Gastrocnemius medialis (tissue), 4 donors: ENCODE data around the gene ARL16. TPM values are rescaled to one million over a fixed set of nuclear protein-coding genes. Genes with fewer than 3 reads are reported as not detected.

Experiments used
- ATAC-seq, 2 donors: fragments of 150-250 bp; one replicate each; pipeline ENCODE4 v1.9.1; 2016
- DNase-seq, 2 donors: peaks; one replicate each; pipeline ENCODE4 v3.0.0-alpha.2; 2019
- H3K27ac ChIP-seq, 4 donors: fragments of 200-600 bp; sonication (generic); 1 replicate in 1 of 4; 2 replicates in 3 of 4; pipeline ENCODE4 v1.5.1; 2016 to 2018; ENCODE audit warnings: mild to moderate bottlenecking in 2 of 4, moderate library complexity in 1 of 4
- H3K27me3 ChIP-seq, 3 donors: fragments of 200-600 bp; sonication (generic) in 2 of 3; 1 replicate in 1 of 3; 2 replicates in 2 of 3; pipeline versions ENCODE4 v1.5.1 to v1.6.0; 2016 to 2019; ENCODE audit warnings: mild to moderate bottlenecking in 1 of 3, moderate library complexity in 1 of 3
- H3K36me3 ChIP-seq, 2 donors: fragments of 200-600 bp; sonication (generic) in 1 of 2; one replicate each; pipeline ENCODE4 v1.5.1; 2017 to 2018
- H3K4me1 ChIP-seq, 2 donors: fragments of 200-600 bp; sonication (generic) in 1 of 2; one replicate each; pipeline ENCODE4 v1.5.1; 2016 to 2017; ENCODE audit warnings: mild to moderate bottlenecking in 2 of 2
- H3K4me3 ChIP-seq, 4 donors: fragments of 200-600 bp; sonication (generic) in 3 of 4; 1 replicate in 1 of 4; 2 replicates in 3 of 4; pipeline ENCODE4 v1.5.1; 2016 to 2019; ENCODE audit warnings: mild to moderate bottlenecking in 2 of 4
- H3K9me3 ChIP-seq, 3 donors: fragments of 200-600 bp; sonication (generic) in 2 of 3; 1 replicate in 1 of 3; 2 replicates in 2 of 3; pipeline ENCODE4 v1.5.1; 2016 to 2019
- POLR2A ChIP-seq, 2 donors: fragments of 450-650 bp; IDR thresholded peaks; one replicate each; pipeline ENCODE4 v1.6.1; 2017; ENCODE audit warnings: antibody characterized with exemption in 2 of 2, mild to moderate bottlenecking in 2 of 2, moderate library complexity in 2 of 2
- in situ Hi-C, 4 donors: fragments of 200-750 bp; cut with MboI; loops; one replicate each; pipeline versions ENCODE4 v1.15.0 to v1.8.0; 2017; ENCODE audit warnings: low sequenced_read_pairs in 4 of 4
- intact Hi-C: fragments of 100-400 bp; cut with DNase I; formaldehyde crosslinking; loops from one replicate; pipeline ENCODE4 v1.15.1; 2023; ENCODE audit warnings: low total_unique reads
- total RNA-seq, 4 donors: library from RNA; depleted of rRNA; stranded (reverse); fragments of >200 nt; gene quantifications; one replicate each; pipeline versions ENCODE4 v1.1.0 to v1.2.3, GENCODE V29; 2016
- TF ChIP-seq, protein P1 (sequence below), 5 experiments: fragments of 450-650 bp in 3 of 5; fragments of 200-600 bp in 2 of 5; sonication (generic) in 2 of 5; IDR thresholded peaks in 4 of 5; conservative IDR thresholded peaks in 1 of 5; 1 replicate in 4 of 5; 2 replicates in 1 of 5; pipeline ENCODE4 v1.5.1; 2016 to 2019; ENCODE audit warnings: antibody characterized with exemption in 5 of 5, mild to moderate bottlenecking in 3 of 5, moderate library complexity in 3 of 5

The ARL16 gene
- total RNA-seq, 4 donors from 2014 or later, result 12.9 to 23.6 (median 20.0) TPM

DNA sequence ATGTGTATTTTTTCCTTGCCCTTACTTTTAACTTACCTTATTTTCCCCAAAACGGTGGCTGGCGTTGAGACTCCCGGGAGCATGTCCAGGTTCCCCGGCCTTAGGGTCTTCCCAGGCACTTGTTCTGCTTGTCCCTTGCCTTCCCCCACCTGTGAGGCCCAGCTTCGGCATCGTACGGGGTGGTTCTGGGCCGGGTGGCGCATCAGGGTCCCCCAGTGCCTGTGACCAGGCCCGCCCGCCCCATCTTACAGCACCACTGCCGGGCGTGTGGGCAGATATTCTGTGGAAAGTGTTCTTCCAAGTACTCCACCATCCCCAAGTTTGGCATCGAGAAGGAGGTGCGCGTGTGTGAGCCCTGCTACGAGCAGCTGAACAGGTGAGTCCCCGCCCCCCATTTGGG is 7.6 kb upstream of the ARL16 start:
- no peak for ATAC-seq
- no peaks in the 10 kb centered on the region for H3K27me3 ChIP-seq
- H3K27ac ChIP-seq, result no peak overlapping the region
- no peak overlapping the region for H3K4me3 ChIP-seq
- TF ChIP-seq, protein P1, sequence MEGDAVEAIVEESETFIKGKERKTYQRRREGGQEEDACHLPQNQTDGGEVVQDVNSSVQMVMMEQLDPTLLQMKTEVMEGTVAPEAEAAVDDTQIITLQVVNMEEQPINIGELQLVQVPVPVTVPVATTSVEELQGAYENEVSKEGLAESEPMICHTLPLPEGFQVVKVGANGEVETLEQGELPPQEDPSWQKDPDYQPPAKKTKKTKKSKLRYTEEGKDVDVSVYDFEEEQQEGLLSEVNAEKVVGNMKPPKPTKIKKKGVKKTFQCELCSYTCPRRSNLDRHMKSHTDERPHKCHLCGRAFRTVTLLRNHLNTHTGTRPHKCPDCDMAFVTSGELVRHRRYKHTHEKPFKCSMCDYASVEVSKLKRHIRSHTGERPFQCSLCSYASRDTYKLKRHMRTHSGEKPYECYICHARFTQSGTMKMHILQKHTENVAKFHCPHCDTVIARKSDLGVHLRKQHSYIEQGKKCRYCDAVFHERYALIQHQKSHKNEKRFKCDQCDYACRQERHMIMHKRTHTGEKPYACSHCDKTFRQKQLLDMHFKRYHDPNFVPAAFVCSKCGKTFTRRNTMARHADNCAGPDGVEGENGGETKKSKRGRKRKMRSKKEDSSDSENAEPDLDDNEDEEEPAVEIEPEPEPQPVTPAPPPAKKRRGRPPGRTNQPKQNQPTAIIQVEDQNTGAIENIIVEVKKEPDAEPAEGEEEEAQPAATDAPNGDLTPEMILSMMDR (IDR thresholded peaks at IDR 0.05 in 4 of 5, conservative IDR thresholded peaks at IDR 0.05 in 1 of 5), result no peak
- no peak for TF ChIP-seq POLR2A (IDR thresholded peaks at IDR 0.05)
- intact Hi-C loops, result no loop called here
- DNase-seq, result no peak
- H3K36me3 ChIP-seq, result peaks cover 0 to 100% of the 10 kb centered on the region in 2 donors
- in situ Hi-C loops, result no loop called here
- no peaks in the 10 kb centered on the region for H3K4me1 ChIP-seq
- no peaks in the 10 kb centered on the region for H3K9me3 ChIP-seq

DNA sequence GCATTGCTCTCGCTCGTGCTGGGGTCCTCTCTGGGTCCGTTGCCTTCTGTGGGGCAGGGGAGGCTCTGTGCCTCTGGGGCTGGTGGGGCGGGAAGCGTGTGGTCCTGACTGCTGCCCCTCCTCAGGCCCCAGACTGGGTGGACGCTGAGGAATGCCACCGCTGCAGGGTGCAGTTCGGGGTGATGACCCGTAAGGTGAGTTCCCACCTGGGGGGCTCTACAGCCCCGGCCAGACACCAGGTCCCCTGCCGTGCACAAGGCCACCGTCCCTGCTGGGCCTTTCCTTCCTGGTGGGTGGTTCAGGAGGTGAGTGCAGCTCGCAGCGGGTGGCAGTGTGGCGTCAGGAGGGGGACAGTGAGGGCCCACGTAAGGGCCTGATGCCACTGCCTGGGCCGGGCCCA is 7.0 kb upstream of the ARL16 start:
- ATAC-seq (no peak), DNase-seq (no peak)
- intact Hi-C loops, result no loop called here
- in situ Hi-C loops, result no loop called here
- no peaks in the 10 kb centered on the region for H3K27me3 ChIP-seq
- H3K9me3 ChIP-seq, result no peaks in the 10 kb centered on the region
- H3K27ac ChIP-seq, result no peak overlapping the region
- H3K36me3 ChIP-seq, result peaks cover 0 to 100% of the 10 kb centered on the region in 2 donors
- H3K4me3 ChIP-seq, result no peak overlapping the region
- no peak for TF ChIP-seq POLR2A (IDR thresholded peaks at IDR 0.05)
- TF ChIP-seq, protein P1 (IDR thresholded peaks at IDR 0.05 in 4 of 5, conservative IDR thresholded peaks at IDR 0.05 in 1 of 5), result no peak
- H3K4me1 ChIP-seq, result peaks cover 3 to 4% of the 10 kb centered on the region in 2 donors

DNA sequence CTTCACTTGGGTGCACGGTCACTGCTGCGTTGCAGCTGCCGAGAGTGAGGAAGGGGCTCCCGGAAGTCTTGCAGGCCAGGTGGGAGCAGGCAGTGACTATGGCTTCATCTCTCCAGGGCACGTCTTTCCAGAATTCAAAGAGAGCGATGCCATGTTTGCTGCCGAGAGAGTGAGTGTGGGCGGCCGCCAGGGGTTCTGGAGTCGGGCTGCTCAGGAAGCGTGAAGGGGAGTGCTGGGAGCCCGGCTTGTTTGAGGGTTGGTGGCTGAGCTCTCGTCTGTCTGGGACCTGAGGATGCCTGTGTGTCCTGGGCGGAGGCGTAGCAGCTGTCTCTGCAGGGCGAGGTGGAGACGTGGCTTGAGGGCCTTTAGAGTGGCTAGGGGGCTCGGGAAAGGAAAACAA is 6.5 kb upstream of the ARL16 start:
- Histone ChIP-seq H3K9me3 (no peaks in the 10 kb centered on the region), H3K27ac (no peak overlapping the region), H3K4me1 (peaks cover 8% of the 10 kb centered on the region in 2 donors), H3K36me3 (peaks cover 0 to 95% of the 10 kb centered on the region in 2 donors), H3K27me3 (no peaks in the 10 kb centered on the region), H3K4me3 (no peak overlapping the region)
- no peak for ATAC-seq
- in situ Hi-C loops, result no loop called here
- intact Hi-C loops, result no loop called here
- no peak for TF ChIP-seq POLR2A (IDR thresholded peaks at IDR 0.05)
- TF ChIP-seq, protein P1 (IDR thresholded peaks at IDR 0.05 in 4 of 5, conservative IDR thresholded peaks at IDR 0.05 in 1 of 5), result no peak
- DNase-seq, result no peak

DNA sequence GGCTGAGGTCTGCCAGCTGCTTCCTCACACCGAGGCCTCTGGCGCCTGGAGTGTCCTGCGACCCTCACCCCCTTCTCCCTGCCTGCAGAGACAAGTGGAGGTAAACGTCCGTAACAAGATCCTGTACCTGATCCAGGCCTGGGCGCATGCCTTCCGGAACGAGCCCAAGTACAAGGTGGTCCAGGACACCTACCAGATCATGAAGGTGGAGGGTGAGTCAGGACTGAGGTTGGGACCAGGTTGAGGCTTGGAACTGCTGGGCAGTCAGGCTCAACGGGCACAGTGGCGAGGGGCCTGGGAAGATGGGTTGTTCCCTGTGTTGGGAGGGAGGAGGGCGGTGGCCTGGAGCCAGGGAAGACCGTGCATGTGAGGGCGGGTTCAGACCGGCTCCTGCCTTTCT is 5.0 kb upstream of the ARL16 start:
- no peak for ATAC-seq
- Histone ChIP-seq H3K27me3 (no peaks in the 10 kb centered on the region), H3K27ac (no peak overlapping the region), H3K9me3 (no peaks in the 10 kb centered on the region), H3K4me3 (no peak overlapping the region), H3K4me1 (peaks cover 14 to 16% of the 10 kb centered on the region in 2 donors), H3K36me3 (peaks cover 0 to 80% of the 10 kb centered on the region in 2 donors)
- in situ Hi-C loops, result no loop called here
- TF ChIP-seq POLR2A (IDR thresholded peaks at IDR 0.05), result no peak
- TF ChIP-seq, protein P1 (IDR thresholded peaks at IDR 0.05 in 4 of 5, conservative IDR thresholded peaks at IDR 0.05 in 1 of 5), result no peak
- DNase-seq, result no peak
- intact Hi-C loops, result no loop called here
